ENCODE data around the gene SOCS7. TPM values are rescaled to one million over a fixed set of nuclear protein-coding genes. Genes with fewer than 3 reads are reported as not detected.

The SOCS7 gene
- total RNA-seq, 2 donors from 2014 or later = 14.6 to 61.9 TPM

GRCh38 chr17:38444151-38444550, 92.5 kb downstream of the SOCS7 start:
- intact Hi-C loops (cut with DNase I) = loop anchor here (5.0 to 10.0 kb wide), 2 partner anchors 43 to 221 kb away; no protein-coding TSS in a partner anchor
- no peaks in the 10 kb centered on the region for H3K36me3 ChIP-seq
- H3K4me3 ChIP-seq = no peak overlapping the region
- H3K4me1 ChIP-seq (replicated peaks) = no peaks in the 10 kb centered on the region
- DNase-seq (ENCODE audit: low spot score) = peak; percentile 69
- H3K27me3 ChIP-seq (replicated peaks; ENCODE audit: insufficient read depth) = no peaks in the 10 kb centered on the region
- peak; percentile 52 for TF ChIP-seq POLR2AphosphoS5 (IDR thresholded peaks at IDR 0.05)
- TF ChIP-seq POLR2A (IDR thresholded peaks at IDR 0.05) = no peak
- TF ChIP-seq CTCF (IDR thresholded peaks at IDR 0.05) = peak; percentile 72 to 97 (median 89)
- H3K9me3 ChIP-seq = no peaks in the 10 kb centered on the region
- 5% methylated on average over 12 of the region's 14 CpGs for WGBS
- no peak overlapping the region for H3K27ac ChIP-seq

GRCh38 chr17:38447502-38448085, 96.0 kb downstream of the SOCS7 start:
- 33% methylated on average over 2 of the region's 2 CpGs for WGBS
- no peaks in the 10 kb centered on the region for H3K36me3 ChIP-seq
- TF ChIP-seq POLR2A (IDR thresholded peaks at IDR 0.05) = no peak
- no peak for TF ChIP-seq POLR2AphosphoS5 (IDR thresholded peaks at IDR 0.05)
- TF ChIP-seq CTCF (IDR thresholded peaks at IDR 0.05) = no peak
- H3K27me3 ChIP-seq (replicated peaks; ENCODE audit: insufficient read depth) = no peaks in the 10 kb centered on the region
- no peak for DNase-seq (ENCODE audit: low spot score)
- H3K4me1 ChIP-seq (replicated peaks) = no peaks in the 10 kb centered on the region
- H3K4me3 ChIP-seq = no peak overlapping the region
- no peaks in the 10 kb centered on the region for H3K9me3 ChIP-seq
- no peak overlapping the region for H3K27ac ChIP-seq
- intact Hi-C loops (cut with DNase I) = loop anchor here (10.0 kb wide), 1 partner anchor 217 kb away; no protein-coding TSS in a partner anchor

DNA sequence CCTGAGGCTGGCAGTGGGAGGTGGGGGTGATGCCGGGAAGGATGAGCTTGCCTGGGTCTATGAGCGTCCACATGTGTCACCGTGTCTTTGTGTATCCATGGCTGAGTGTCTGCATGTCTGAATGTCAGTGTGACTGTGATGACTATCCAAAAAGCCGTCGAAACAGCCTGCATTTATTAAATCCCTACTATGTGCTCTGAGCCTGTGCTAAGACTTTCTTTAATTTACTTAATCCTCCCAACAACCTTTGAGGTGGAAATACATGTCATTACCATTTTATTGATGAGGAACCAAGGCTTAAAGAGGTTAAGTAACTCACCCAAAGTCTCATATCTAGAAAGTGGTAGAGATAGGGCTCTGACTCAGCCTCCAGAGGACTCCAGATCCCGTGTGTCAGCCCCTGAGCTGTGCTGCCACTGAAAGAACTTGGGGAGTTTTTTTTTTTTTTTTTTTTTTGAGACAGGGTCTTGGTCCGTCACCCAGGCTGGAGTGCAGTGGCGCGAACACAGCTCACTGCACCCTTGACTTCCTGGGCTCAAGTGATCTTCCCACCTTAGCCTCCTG, 96.6 kb downstream of the SOCS7 start:
- no peak overlapping the region for H3K27ac ChIP-seq
- no peaks in the 10 kb centered on the region for H3K27me3 ChIP-seq (replicated peaks; ENCODE audit: insufficient read depth)
- no peak for DNase-seq (ENCODE audit: low spot score)
- TF ChIP-seq POLR2AphosphoS5 (IDR thresholded peaks at IDR 0.05) (no peak), POLR2A (IDR thresholded peaks at IDR 0.05) (no peak), CTCF (IDR thresholded peaks at IDR 0.05) (no peak)
- no peak overlapping the region for H3K4me3 ChIP-seq
- WGBS = 82% methylated on average over 9 of the region's 9 CpGs
- no peaks in the 10 kb centered on the region for H3K9me3 ChIP-seq
- H3K36me3 ChIP-seq = no peaks in the 10 kb centered on the region
- H3K4me1 ChIP-seq (replicated peaks) = no peaks in the 10 kb centered on the region
- intact Hi-C loops (cut with DNase I) = loop anchor here (10.0 kb wide), 1 partner anchor 217 kb away; no protein-coding TSS in a partner anchor

DNA sequence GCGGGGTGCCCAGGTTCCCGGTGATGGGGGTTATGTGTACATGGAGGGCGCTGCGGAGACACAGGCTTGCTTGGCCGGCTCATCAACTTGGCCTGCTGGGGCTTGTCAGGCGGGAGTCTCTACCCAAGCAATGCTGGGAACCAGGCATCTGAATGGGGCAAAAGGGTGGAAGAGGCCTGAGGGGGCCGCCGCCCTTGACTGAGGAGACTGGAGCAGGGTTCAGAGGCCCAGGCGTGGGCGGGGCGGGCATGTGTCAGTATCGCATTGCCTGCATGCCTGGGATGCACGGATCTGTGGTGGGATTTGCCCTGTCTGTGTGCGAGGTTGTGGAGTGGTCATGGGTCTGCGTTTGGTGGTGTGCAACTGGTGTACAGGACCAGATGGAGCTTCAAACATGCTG, 97.7 kb downstream of the SOCS7 start:
- H3K9me3 ChIP-seq = no peaks in the 10 kb centered on the region
- H3K27me3 ChIP-seq (replicated peaks; ENCODE audit: insufficient read depth) = no peaks in the 10 kb centered on the region
- TF ChIP-seq POLR2AphosphoS5 (IDR thresholded peaks at IDR 0.05) = peak; percentile 48
- TF ChIP-seq CTCF (IDR thresholded peaks at IDR 0.05) = no peak
- no peak for TF ChIP-seq POLR2A (IDR thresholded peaks at IDR 0.05)
- peak overlapping the region; percentile 33 for H3K27ac ChIP-seq
- intact Hi-C loops (cut with DNase I) = loop anchor here (10.0 kb wide), 1 partner anchor 215 kb away; no protein-coding TSS in a partner anchor
- H3K36me3 ChIP-seq = no peaks in the 10 kb centered on the region
- 52% methylated on average over 13 of the region's 15 CpGs for WGBS
- no peak overlapping the region for H3K4me3 ChIP-seq
- peak; percentile 64 for DNase-seq (ENCODE audit: low spot score)
- no peaks in the 10 kb centered on the region for H3K4me1 ChIP-seq (replicated peaks)

DNA sequence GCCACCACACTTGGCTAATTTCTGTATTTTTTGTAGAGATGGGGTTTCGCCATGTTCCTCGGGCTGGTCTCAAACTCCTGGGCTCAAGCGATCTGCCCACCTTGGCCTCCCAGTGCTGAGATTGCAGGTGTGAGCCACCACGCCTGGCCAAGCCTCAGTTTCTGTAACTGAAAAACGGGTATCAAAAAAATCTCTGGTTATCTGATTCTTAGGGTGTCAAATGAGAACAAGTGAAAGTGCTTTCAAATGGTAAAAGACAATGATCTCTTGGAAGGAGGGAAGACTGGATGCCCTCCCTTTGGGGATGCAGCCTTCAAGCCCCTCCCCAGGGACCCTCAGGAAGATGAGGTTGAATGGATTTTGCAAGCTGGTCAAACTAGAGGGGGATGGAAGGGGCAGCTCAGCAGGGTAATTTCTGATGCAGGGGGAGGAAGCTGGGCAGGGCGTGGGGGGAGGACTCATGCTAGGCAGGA, 98.9 kb downstream of the SOCS7 start:
- no peak for TF ChIP-seq POLR2AphosphoS5 (IDR thresholded peaks at IDR 0.05)
- TF ChIP-seq CTCF (IDR thresholded peaks at IDR 0.05) = no peak
- TF ChIP-seq POLR2A (IDR thresholded peaks at IDR 0.05) = no peak
- WGBS = 61% methylated on average over 6 of the region's 6 CpGs
- Histone ChIP-seq H3K36me3 (no peaks in the 10 kb centered on the region), H3K4me1 (replicated peaks) (peaks cover 3% of the 10 kb centered on the region), H3K4me3 (no peak overlapping the region), H3K9me3 (no peaks in the 10 kb centered on the region), H3K27me3 (replicated peaks; ENCODE audit: insufficient read depth) (no peaks in the 10 kb centered on the region), H3K27ac (no peak overlapping the region)
- intact Hi-C loops (cut with DNase I) = no loop called here
- DNase-seq (ENCODE audit: low spot score) = no peak

Measured in prostate gland (tissue), 2 donors.